ENCODE data around the gene HDAC4.

Gene HDAC4

GRCh38 chr2:239296020-239296932, 104.5 kb downstream of the HDAC4 start:
- H3K4me3 ChIP-seq: no peak overlapping the region
- H3K36me3 ChIP-seq: no peaks in the 10 kb centered on the region
- peak overlapping the region; percentile 48 to 97 (median 79) for H3K4me2 ChIP-seq
- peaks cover 53 to 100% (median 97%) of the 10 kb centered on the region in 10 experiments for H3K4me1 ChIP-seq
- peak overlapping the region in 4 of 11 experiments; percentile 8 to 43 (median 32); a peak in 4 of 22 replicates for H3K27ac ChIP-seq
- no peaks in the 10 kb centered on the region for H3K9me3 ChIP-seq (replicated peaks in 1 of 11)
- peaks cover 83 to 100% (median 96%) of the 10 kb centered on the region in 11 experiments for H4K20me1 ChIP-seq
- TF ChIP-seq Cebpa-rat (IDR thresholded peaks at IDR 0.05): no peak
- peak overlapping the region in 5 of 11 experiments; percentile 4 to 43 (median 19); a peak in 8 of 22 replicates for H3K9ac ChIP-seq
- H3K27me3 ChIP-seq: no peaks in the 10 kb centered on the region

GRCh38 chr2:239295377-239296019, 105.3 kb downstream of the HDAC4 start:
- peak overlapping the region in 4 of 11 experiments; percentile 8 to 43 (median 32); a peak in 4 of 22 replicates for H3K27ac ChIP-seq
- peak overlapping the region; percentile 48 to 97 (median 79) for H3K4me2 ChIP-seq
- peaks cover 47 to 100% (median 97%) of the 10 kb centered on the region in 10 experiments for H3K4me1 ChIP-seq
- peak overlapping the region in 5 of 11 experiments; percentile 4 to 43 (median 19); a peak in 8 of 22 replicates for H3K9ac ChIP-seq
- H3K36me3 ChIP-seq: no peaks in the 10 kb centered on the region; a peak in 1 of 22 replicates
- peaks cover 81 to 100% (median 96%) of the 10 kb centered on the region in 11 experiments for H4K20me1 ChIP-seq
- TF ChIP-seq Cebpa-rat (IDR thresholded peaks at IDR 0.05): no peak
- no peaks in the 10 kb centered on the region for H3K9me3 ChIP-seq (replicated peaks in 1 of 11)
- no peaks in the 10 kb centered on the region for H3K27me3 ChIP-seq
- H3K4me3 ChIP-seq: no peak overlapping the region

- Histone ChIP-seq H3K36me3 (no peaks in the 10 kb centered on the region; a peak in 1 of 22 replicates), H4K20me1 (peaks cover 78 to 99% (median 94%) of the 10 kb centered on the region in 11 experiments; a peak in 21 of 22 replicates), H3K4me3 (no peak overlapping the region), H3K9ac (peak overlapping the region in 1 of 11 experiments; percentile 27; a peak in 1 of 22 replicates), H3K27me3 (no peaks in the 10 kb centered on the region), H3K4me2 (peak overlapping the region; percentile 8 to 97 (median 48); a peak in 20 of 22 replicates), H3K4me1 (peaks cover 50 to 100% (median 97%) of the 10 kb centered on the region in 10 experiments), H3K27ac (peak overlapping the region in 3 of 11 experiments; percentile 6 to 14 (median 9); a peak in 3 of 22 replicates), H3K9me3 (replicated peaks in 1 of 11) (no peaks in the 10 kb centered on the region)
- no peak for TF ChIP-seq Cebpa-rat (IDR thresholded peaks at IDR 0.05)
Measured at GRCh38 chr2:239294571-239295054, 106.2 kb downstream of the HDAC4 start.

- Histone ChIP-seq H3K36me3 (no peaks in the 10 kb centered on the region; a peak in 1 of 22 replicates), H3K27me3 (no peaks in the 10 kb centered on the region), H3K4me2 (peak overlapping the region; percentile 12 to 97 (median 48); a peak in 18 of 22 replicates), H3K4me1 (peaks cover 50 to 100% (median 97%) of the 10 kb centered on the region in 10 experiments), H3K9me3 (replicated peaks in 1 of 11) (no peaks in the 10 kb centered on the region), H3K27ac (peak overlapping the region in 2 of 11 experiments; percentile 6 to 14; a peak in 2 of 22 replicates), H4K20me1 (peaks cover 78 to 99% (median 93%) of the 10 kb centered on the region in 11 experiments; a peak in 21 of 22 replicates), H3K9ac (peak overlapping the region in 2 of 11 experiments; percentile 21 to 27; a peak in 2 of 22 replicates), H3K4me3 (no peak overlapping the region)
- TF ChIP-seq Cebpa-rat (IDR thresholded peaks at IDR 0.05): no peak
Measured at GRCh38 chr2:239293775-239294430, 106.9 kb downstream of the HDAC4 start.

- Histone ChIP-seq H3K27me3 (no peaks in the 10 kb centered on the region), H3K9me3 (replicated peaks in 1 of 11) (no peaks in the 10 kb centered on the region), H3K4me2 (peak overlapping the region in 8 of 11 experiments; percentile 12 to 97 (median 52); a peak in 14 of 22 replicates), H3K27ac (no peak overlapping the region), H3K36me3 (no peaks in the 10 kb centered on the region; a peak in 1 of 22 replicates), H4K20me1 (peaks cover 80 to 98% (median 91%) of the 10 kb centered on the region in 11 experiments; a peak in 21 of 22 replicates), H3K9ac (no peak overlapping the region; a peak in 1 of 22 replicates), H3K4me1 (peaks cover 46 to 97% (median 93%) of the 10 kb centered on the region in 10 experiments), H3K4me3 (no peak overlapping the region)
- TF ChIP-seq Cebpa-rat (IDR thresholded peaks at IDR 0.05): no peak
Measured at GRCh38 chr2:239292959-239293774, 107.7 kb downstream of the HDAC4 start.

- Histone ChIP-seq H3K4me1 (peaks cover 40 to 91% (median 86%) of the 10 kb centered on the region in 10 experiments), H3K27ac (no peak overlapping the region), H3K9me3 (replicated peaks in 1 of 11) (no peaks in the 10 kb centered on the region), H4K20me1 (peaks cover 76 to 98% (median 86%) of the 10 kb centered on the region in 11 experiments; a peak in 21 of 22 replicates), H3K27me3 (no peaks in the 10 kb centered on the region), H3K36me3 (no peaks in the 10 kb centered on the region; a peak in 1 of 22 replicates), H3K9ac (no peak overlapping the region), H3K4me3 (no peak overlapping the region), H3K4me2 (peak overlapping the region in 7 of 11 experiments; percentile 58 to 97 (median 74); a peak in 10 of 22 replicates)
- no peak for TF ChIP-seq Cebpa-rat (IDR thresholded peaks at IDR 0.05)
Measured at GRCh38 chr2:239292531-239292930, 108.3 kb downstream of the HDAC4 start.

GRCh38 chr2:239291475-239292350, 109.1 kb downstream of the HDAC4 start:
- Histone ChIP-seq H3K4me2 (peak overlapping the region in 9 of 11 experiments; percentile 4 to 77 (median 59); a peak in 17 of 22 replicates), H3K4me3 (no peak overlapping the region), H3K27ac (peak overlapping the region in 3 of 11 experiments; percentile 4 to 47 (median 22); a peak in 3 of 22 replicates)

More at GRCh38 chr2:239291475-239292350, 109.1 kb downstream of the HDAC4 start:
- H3K9ac ChIP-seq: peak overlapping the region in 3 of 11 experiments; percentile 24 to 50 (median 24); a peak in 2 of 22 replicates
- no peaks in the 10 kb centered on the region for H3K9me3 ChIP-seq (replicated peaks in 1 of 11)
- no peaks in the 10 kb centered on the region for H3K27me3 ChIP-seq
- H4K20me1 ChIP-seq: peaks cover 76 to 98% (median 86%) of the 10 kb centered on the region in 11 experiments; a peak in 21 of 22 replicates
- no peaks in the 10 kb centered on the region; a peak in 1 of 22 replicates for H3K36me3 ChIP-seq
- H3K4me1 ChIP-seq: peaks cover 38 to 90% (median 83%) of the 10 kb centered on the region in 10 experiments
- no peak for TF ChIP-seq Cebpa-rat (IDR thresholded peaks at IDR 0.05)

Measured in BLaER1 treated with 17β-estradiol and CSF1 and Interleukin-3, amounts not matched to agents 10 nM and 100 nM (cell line).